IPS DF 19.7 (cell line): Measurements from ENCODE around the gene KMT5B.
A peak's percentile ranks its signal among the peaks of the same experiment; 100 is the strongest.
"Not testable (repeated sequence)": the region's sequence is repeated elsewhere in the genome, so short reads cannot be mapped to it uniquely, and the experiment has no call there.

Source experiments
- DNase-seq: peaks from one replicate; pipeline ENCODE4 v3.0.0-alpha.2; 2013; ENCODE audit warnings: low read depth, low spot score

KMT5B gene

GRCh38 chr11:68213135-68213515 lies at the start of gene KMT5B:
Gene KMT5B, minus strand, starts transcription at chr11:68213296. Its CDS starts 23,220 bp downstream, at chr11:68190076.
- no peak for DNase-seq

- no peak for DNase-seq
Observed at GRCh38 chr11:68262544-68262827, 49.4 kb upstream of the KMT5B start.

- no peak for DNase-seq
Observed at GRCh38 chr11:68261749-68262543, 48.9 kb upstream of the KMT5B start.

- DNase-seq, result no peak
Observed at GRCh38 chr11:68261006-68261405, 47.9 kb upstream of the KMT5B start.

GRCh38 chr11:68260484-68260883 lies 47.4 kb upstream of the KMT5B start:
- no peak for DNase-seq

- DNase-seq, result no peak
Observed at GRCh38 chr11:68259122-68259959, 46.2 kb upstream of the KMT5B start.

- no peak for DNase-seq
Observed at GRCh38 chr11:68258363-68258765, 45.3 kb upstream of the KMT5B start.

- DNase-seq, result peak; percentile 88
Observed at GRCh38 chr11:68257477-68258362, 44.6 kb upstream of the KMT5B start.

- DNase-seq, result no peak
Observed at GRCh38 chr11:68256331-68256741, 43.2 kb upstream of the KMT5B start.

- DNase-seq, result no peak
Observed at GRCh38 chr11:68255526-68255925, 42.4 kb upstream of the KMT5B start.

GRCh38 chr11:68254421-68254820 lies 41.3 kb upstream of the KMT5B start:
- DNase-seq, result no peak

- no peak for DNase-seq
Observed at GRCh38 chr11:68251765-68252164, 38.7 kb upstream of the KMT5B start.

GRCh38 chr11:68244912-68245311 lies 31.8 kb upstream of the KMT5B start:
- not testable (repeated sequence) for DNase-seq

- not testable (repeated sequence) for DNase-seq
Observed at GRCh38 chr11:68243847-68244246, 30.8 kb upstream of the KMT5B start.

- no peak for DNase-seq
Observed at GRCh38 chr11:68242616-68243015, 29.5 kb upstream of the KMT5B start.

GRCh38 chr11:68231621-68232020 lies 18.5 kb upstream of the KMT5B start:
- DNase-seq, result no peak

- no peak for DNase-seq
Observed at GRCh38 chr11:68229601-68230000, 16.5 kb upstream of the KMT5B start.

GRCh38 chr11:68226421-68226820 lies 13.3 kb upstream of the KMT5B start:
- DNase-seq, result no peak

- no peak for DNase-seq
Observed at GRCh38 chr11:68224606-68225005, 11.5 kb upstream of the KMT5B start.

GRCh38 chr11:68223275-68223674 lies 10.2 kb upstream of the KMT5B start:
- no peak for DNase-seq

- DNase-seq, result no peak
Observed at GRCh38 chr11:68221406-68221805, 8.3 kb upstream of the KMT5B start.
